MM.1S (cell line): ENCODE measurements around the gene PPP1R37.

Experiments
- DNase-seq: peaks from one replicate; pipeline ENCODE4 v3.0.0-alpha.2; 2015
- H2AFZ ChIP-seq: fragments of 300-600 bp; sonication (generic); 2 replicates; pipeline ENCODE4 v1.6.0; 2016; ENCODE audit warnings: antibody characterized with exemption, low read length
- H3F3A ChIP-seq: fragments of 300-600 bp; sonication (generic); 2 replicates; pipeline ENCODE4 v1.6.1; 2016; ENCODE audit warnings: mild to moderate bottlenecking, antibody characterized with exemption, low read length, moderate library complexity, mixed read lengths; ENCODE audit not compliant: insufficient read depth
- H3K27ac ChIP-seq: fragments of 300-600 bp; sonication (generic); 2 replicates; pipeline ENCODE4 v1.5.1; 2016; ENCODE audit warnings: mild to moderate bottlenecking, low read length
- H3K27me3 ChIP-seq: fragments of 300-600 bp; sonication (generic); replicated peaks from 2 replicates; pipeline ENCODE4 v1.6.0; 2016; ENCODE audit warnings: low read length; ENCODE audit not compliant: insufficient read depth
- H3K36me3 ChIP-seq: fragments of 300-600 bp; sonication (generic); replicated peaks from 2 replicates; pipeline ENCODE4 v1.6.1; 2016; ENCODE audit warnings: mild to moderate bottlenecking, low read length, mixed read lengths; ENCODE audit not compliant: insufficient read depth
- H3K4me1 ChIP-seq: fragments of 300-600 bp; sonication (generic); 2 replicates; pipeline ENCODE4 v1.6.1; 2016; ENCODE audit warnings: low read length, mixed read lengths
- H3K4me2 ChIP-seq: fragments of 300-600 bp; sonication (generic); 2 replicates; pipeline ENCODE4 v1.6.0; 2016; ENCODE audit warnings: low read depth, low read length
- H3K4me3 ChIP-seq: fragments of 300-600 bp; sonication (generic); 2 replicates; pipeline ENCODE4 v1.5.1; 2016; ENCODE audit warnings: low read length, mixed read lengths
- H3K79me2 ChIP-seq: fragments of 300-600 bp; sonication (generic); 2 replicates; pipeline ENCODE4 v1.6.1; 2016; ENCODE audit warnings: mixed run types, low read length, mixed read lengths
- H3K9ac ChIP-seq: fragments of 300-600 bp; sonication (generic); 2 replicates; pipeline ENCODE4 v1.6.1; 2016; ENCODE audit warnings: low read length, mixed read lengths
- H3K9me2 ChIP-seq: fragments of 300-600 bp; sonication (generic); replicated peaks from 2 replicates; pipeline ENCODE4 v1.6.1; 2016; ENCODE audit warnings: mild to moderate bottlenecking, low read length, mixed read lengths; ENCODE audit not compliant: insufficient read depth
- H3K9me3 ChIP-seq: fragments of 300-600 bp; sonication (generic); replicated peaks from 2 replicates; pipeline ENCODE4 v1.6.1; 2016; ENCODE audit warnings: mild to moderate bottlenecking, low read length, mixed read lengths; ENCODE audit not compliant: insufficient read depth
- H4K20me1 ChIP-seq: fragments of 300-600 bp; sonication (generic); 2 replicates; pipeline ENCODE4 v1.6.1; 2016; ENCODE audit warnings: mild to moderate bottlenecking, low read length, moderate library complexity, mixed read lengths; ENCODE audit not compliant: insufficient read depth
- CTCF ChIP-seq: fragments of 300-600 bp; sonication (generic); IDR thresholded peaks from 2 replicates; pipeline ENCODE4 v1.5.1; 2016; ENCODE audit warnings: antibody characterized with exemption, low read length, mixed read lengths
- EZH2 ChIP-seq: fragments of 300-600 bp; sonication (generic); optimal IDR thresholded peaks from 2 replicates; pipeline ENCODE3; 2017; ENCODE audit warnings: low read depth, mild to moderate bottlenecking, antibody characterized with exemption, low read length, mixed read lengths
- EZH2phosphoT487 ChIP-seq: fragments of 300-600 bp; sonication (generic); IDR thresholded peaks from 2 replicates; pipeline ENCODE4 v1.6.1; 2018; ENCODE audit warnings: antibody characterized with exemption, low read length

PPP1R37 gene

GRCh38 chr19:45059258-45059965, 33.6 kb upstream of the PPP1R37 start:
- no peak overlapping the region for H3K4me2 ChIP-seq
- no peaks in the 10 kb centered on the region for H3K4me1 ChIP-seq
- H3K36me3 ChIP-seq: peaks cover 11% of the 10 kb centered on the region; the same call in 1 of the 2 replicates
- no peaks in the 10 kb centered on the region for H3K27me3 ChIP-seq
- peaks cover 3% of the 10 kb centered on the region; the same call in 1 of the 2 replicates for H4K20me1 ChIP-seq
- no peaks in the 10 kb centered on the region for H3F3A ChIP-seq
- no peak overlapping the region for H3K9ac ChIP-seq
- peaks cover 56% of the 10 kb centered on the region for H3K79me2 ChIP-seq
- no peak overlapping the region for H2AFZ ChIP-seq
- no peaks in the 10 kb centered on the region for H3K9me2 ChIP-seq
- no peak overlapping the region for H3K4me3 ChIP-seq
- no peak overlapping the region for H3K27ac ChIP-seq
- DNase-seq: peak; percentile 82
- TF ChIP-seq EZH2: no peak
- TF ChIP-seq CTCF: peak; percentile 92
- no peaks in the 10 kb centered on the region for H3K9me3 ChIP-seq

GRCh38 chr19:45061965-45062364, 31.0 kb upstream of the PPP1R37 start:
- H3K4me3 ChIP-seq: no peak overlapping the region
- H3F3A ChIP-seq: no peaks in the 10 kb centered on the region
- peaks cover 55% of the 10 kb centered on the region for H3K79me2 ChIP-seq
- no peak overlapping the region for H2AFZ ChIP-seq
- no peak for DNase-seq
- peaks cover 16% of the 10 kb centered on the region; the same call in 1 of the 2 replicates for H3K36me3 ChIP-seq
- H3K9me2 ChIP-seq: no peaks in the 10 kb centered on the region
- H3K4me1 ChIP-seq: no peaks in the 10 kb centered on the region
- H3K27ac ChIP-seq: no peak overlapping the region
- no peak overlapping the region for H3K9ac ChIP-seq
- peaks cover 3% of the 10 kb centered on the region; the same call in 1 of the 2 replicates for H4K20me1 ChIP-seq
- TF ChIP-seq EZH2 (no peak), CTCF (no peak), EZH2phosphoT487 (no peak)
- H3K4me2 ChIP-seq: no peak overlapping the region
- no peaks in the 10 kb centered on the region for H3K27me3 ChIP-seq
- no peaks in the 10 kb centered on the region for H3K9me3 ChIP-seq

- Histone ChIP-seq H3K4me2 (no peak overlapping the region), H3K27me3 (no peaks in the 10 kb centered on the region), H3K9me2 (no peaks in the 10 kb centered on the region), H4K20me1 (peaks cover 2% of the 10 kb centered on the region; the same call in 1 of the 2 replicates), H3K9ac (no peak overlapping the region), H3K36me3 (peaks cover 16% of the 10 kb centered on the region; the same call in 1 of the 2 replicates), H3K4me1 (no peaks in the 10 kb centered on the region), H3F3A (no peaks in the 10 kb centered on the region), H3K27ac (no peak overlapping the region), H3K4me3 (no peak overlapping the region), H3K9me3 (no peaks in the 10 kb centered on the region), H2AFZ (no peak overlapping the region), H3K79me2 (peaks cover 53% of the 10 kb centered on the region)
- TF ChIP-seq EZH2: no peak
- TF ChIP-seq EZH2phosphoT487: no peak
- TF ChIP-seq CTCF: no peak
- DNase-seq: no peak
Measured at GRCh38 chr19:45063851-45064801, 28.9 kb upstream of the PPP1R37 start.
